Tibial nerve (tissue), 4 donors: ENCODE data around the gene CISTR. TPM values are rescaled to one million over a fixed set of nuclear protein-coding genes. Genes with fewer than 3 reads are reported as not detected.

Experiments used
- DNase-seq, 2 donors: peaks; one replicate each; pipeline ENCODE4 v3.0.0-alpha.2; 2019; ENCODE audit warnings: low spot score in 2 of 2
- H3K27ac ChIP-seq, 4 donors: fragments of 200-600 bp; sonication (generic) in 3 of 4; one replicate each; pipeline ENCODE4 v1.5.1; 2017 to 2019; ENCODE audit warnings: mild to moderate bottlenecking in 1 of 4
- H3K27me3 ChIP-seq, 2 donors: fragments of 200-600 bp; sonication (generic) in 1 of 2; one replicate each; pipeline versions ENCODE4 v1.5.1 to v1.6.0; 2017 to 2019
- H3K36me3 ChIP-seq, 3 donors: fragments of 200-600 bp; sonication (generic); one replicate each; pipeline ENCODE4 v1.5.1; 2018 to 2019
- H3K4me1 ChIP-seq, 4 donors: fragments of 200-600 bp; sonication (generic) in 3 of 4; one replicate each; pipeline ENCODE4 v1.5.1; 2017 to 2019
- H3K4me3 ChIP-seq, 4 donors: fragments of 200-600 bp; sonication (generic) in 3 of 4; one replicate each; pipeline ENCODE4 v1.5.1; 2017 to 2019; ENCODE audit warnings: mild to moderate bottlenecking in 1 of 4, moderate library complexity in 1 of 4
- H3K9me3 ChIP-seq, 4 donors: fragments of 200-600 bp; sonication (generic) in 3 of 4; one replicate each; pipeline ENCODE4 v1.5.1; 2017 to 2019
- EP300 ChIP-seq, 2 donors: sonication (generic); formaldehyde crosslinking; IDR thresholded peaks; one replicate each; pipeline ENCODE4 v1.6.1; 2017; ENCODE audit warnings: antibody characterized with exemption in 2 of 2, mild to moderate bottlenecking in 1 of 2
- POLR2A ChIP-seq, 2 donors: fragments of 450-650 bp; IDR thresholded peaks; one replicate each; pipeline ENCODE4 v1.6.1; 2017; ENCODE audit warnings: antibody characterized with exemption in 2 of 2, mild to moderate bottlenecking in 2 of 2, moderate library complexity in 2 of 2
- WGBS, 2 donors: methylation state at CpG; one replicate each; pipeline ENCODE4 v1.1.5; 2018; 5-methylcytosine and 5-hydroxymethylcytosine counted together
- total RNA-seq, 4 donors: library from RNA; depleted of rRNA; stranded (reverse); fragments of >200 nt; gene quantifications; one replicate each; pipeline ENCODE4 v1.1.0, GENCODE V29; 2016
- TF ChIP-seq, protein P1 (sequence below), 5 experiments: fragments of 200-600 bp in 3 of 5; fragments of 450-650 bp in 2 of 5; sonication (generic) in 3 of 5; IDR thresholded peaks; one replicate each; pipeline ENCODE4 v1.5.1; 2016 to 2019; ENCODE audit warnings: antibody characterized with exemption in 5 of 5, mild to moderate bottlenecking in 3 of 5, moderate library complexity in 2 of 5

The CISTR gene
- total RNA-seq, 4 donors from 2014 or later: not detected

DNA sequence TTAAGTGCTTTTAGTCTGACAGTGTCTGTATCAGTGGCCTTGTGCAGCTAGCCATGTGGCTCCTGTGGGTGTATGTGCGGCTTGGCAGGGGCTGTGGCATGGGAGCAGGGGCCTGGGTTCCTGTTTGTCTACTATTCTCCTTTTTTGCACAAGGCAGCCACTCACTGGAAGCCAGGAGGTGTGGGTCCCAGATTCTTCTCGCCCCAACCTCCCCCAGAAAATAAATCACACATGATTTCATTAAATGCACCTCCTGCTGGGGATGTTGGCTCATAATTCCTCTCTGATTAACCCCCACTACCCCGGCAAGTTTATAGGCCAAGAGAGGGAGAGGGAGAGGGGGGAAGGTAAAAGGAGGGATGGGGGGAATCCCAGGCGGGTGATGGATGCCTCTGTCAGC, 42.1 kb downstream of the CISTR start:
- H3K9me3 ChIP-seq: no peaks in the 10 kb centered on the region
- peaks cover 0 to 41% (median 0%) of the 10 kb centered on the region in 3 donors for H3K36me3 ChIP-seq
- TF ChIP-seq, protein P1, sequence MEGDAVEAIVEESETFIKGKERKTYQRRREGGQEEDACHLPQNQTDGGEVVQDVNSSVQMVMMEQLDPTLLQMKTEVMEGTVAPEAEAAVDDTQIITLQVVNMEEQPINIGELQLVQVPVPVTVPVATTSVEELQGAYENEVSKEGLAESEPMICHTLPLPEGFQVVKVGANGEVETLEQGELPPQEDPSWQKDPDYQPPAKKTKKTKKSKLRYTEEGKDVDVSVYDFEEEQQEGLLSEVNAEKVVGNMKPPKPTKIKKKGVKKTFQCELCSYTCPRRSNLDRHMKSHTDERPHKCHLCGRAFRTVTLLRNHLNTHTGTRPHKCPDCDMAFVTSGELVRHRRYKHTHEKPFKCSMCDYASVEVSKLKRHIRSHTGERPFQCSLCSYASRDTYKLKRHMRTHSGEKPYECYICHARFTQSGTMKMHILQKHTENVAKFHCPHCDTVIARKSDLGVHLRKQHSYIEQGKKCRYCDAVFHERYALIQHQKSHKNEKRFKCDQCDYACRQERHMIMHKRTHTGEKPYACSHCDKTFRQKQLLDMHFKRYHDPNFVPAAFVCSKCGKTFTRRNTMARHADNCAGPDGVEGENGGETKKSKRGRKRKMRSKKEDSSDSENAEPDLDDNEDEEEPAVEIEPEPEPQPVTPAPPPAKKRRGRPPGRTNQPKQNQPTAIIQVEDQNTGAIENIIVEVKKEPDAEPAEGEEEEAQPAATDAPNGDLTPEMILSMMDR (IDR thresholded peaks at IDR 0.05): no peak
- TF ChIP-seq POLR2A (IDR thresholded peaks at IDR 0.05) (no peak), EP300 (IDR thresholded peaks at IDR 0.05) (no peak)
- H3K27me3 ChIP-seq: peaks cover 0 to 14% of the 10 kb centered on the region in 2 donors
- no peak overlapping the region for H3K27ac ChIP-seq
- no peak for DNase-seq
- no peak overlapping the region for H3K4me3 ChIP-seq
- H3K4me1 ChIP-seq: peaks cover 0 to 4% (median 0%) of the 10 kb centered on the region in 4 donors
- WGBS, 2 donors: 42% methylated on average over 4 of the region's 4 CpGs

DNA sequence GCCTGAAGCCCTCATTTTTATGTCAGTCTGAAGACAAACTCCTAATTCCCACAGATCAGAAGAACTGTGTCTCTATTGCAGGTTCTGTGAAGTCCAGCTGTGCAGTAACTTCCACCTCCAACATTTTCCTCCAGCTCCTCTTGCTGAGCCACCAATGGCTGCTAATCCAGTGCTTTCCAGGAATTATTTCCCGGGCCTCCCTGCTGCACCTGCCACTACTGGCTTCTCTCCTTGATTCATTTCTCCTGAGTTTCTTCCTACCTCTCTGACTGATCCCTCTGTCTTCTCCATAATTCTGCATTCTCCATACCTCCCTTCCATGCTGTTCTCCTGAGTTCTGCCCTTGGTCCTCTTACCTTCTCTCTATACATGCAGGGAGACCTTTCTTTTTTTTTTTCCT, 45.7 kb downstream of the CISTR start:
- WGBS, 2 donors: 76 to 81% methylated on average over 1 of the region's 1 CpG
- DNase-seq: no peak
- H3K27me3 ChIP-seq: peaks cover 0 to 47% of the 10 kb centered on the region in 2 donors
- H3K9me3 ChIP-seq: no peaks in the 10 kb centered on the region
- H3K4me1 ChIP-seq: peaks cover 0 to 8% (median 0%) of the 10 kb centered on the region in 4 donors
- H3K4me3 ChIP-seq: no peak overlapping the region
- no peak overlapping the region for H3K27ac ChIP-seq
- H3K36me3 ChIP-seq: peaks cover 0 to 5% (median 0%) of the 10 kb centered on the region in 3 donors
- TF ChIP-seq, protein P1 (IDR thresholded peaks at IDR 0.05): no peak
- TF ChIP-seq EP300 (IDR thresholded peaks at IDR 0.05) (no peak), POLR2A (IDR thresholded peaks at IDR 0.05) (no peak)

DNA sequence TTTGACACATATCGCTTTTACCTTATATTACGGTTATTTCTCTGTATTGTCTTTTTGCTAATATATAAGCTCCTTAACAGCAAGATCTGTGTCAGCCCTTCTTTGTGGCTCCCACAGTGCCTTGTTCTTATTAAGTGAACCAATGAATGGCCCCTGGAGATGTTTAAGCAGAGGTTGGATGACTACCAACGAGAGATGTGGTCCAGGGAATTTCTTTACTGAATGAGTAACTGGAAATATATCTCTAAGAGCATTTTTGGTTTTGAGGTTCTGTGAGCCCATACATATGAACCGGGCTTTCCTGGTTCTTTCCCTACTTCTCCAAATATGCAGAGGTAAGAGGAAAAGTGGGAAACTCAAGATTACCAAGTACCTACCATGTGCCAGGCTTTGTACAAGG, 48.0 kb downstream of the CISTR start:
- TF ChIP-seq, protein P1 (IDR thresholded peaks at IDR 0.05): no peak
- TF ChIP-seq POLR2A (IDR thresholded peaks at IDR 0.05) (no peak), EP300 (IDR thresholded peaks at IDR 0.05) (no peak)
- no peak overlapping the region for H3K27ac ChIP-seq
- no peak overlapping the region for H3K4me3 ChIP-seq
- no peaks in the 10 kb centered on the region for H3K36me3 ChIP-seq
- 72 to 76% methylated on average over 4 of the region's 4 CpGs for WGBS, 2 donors
- H3K4me1 ChIP-seq: peaks cover 0 to 4% (median 0%) of the 10 kb centered on the region in 4 donors
- peaks cover 2 to 70% of the 10 kb centered on the region in 2 donors for H3K27me3 ChIP-seq
- no peaks in the 10 kb centered on the region for H3K9me3 ChIP-seq
- DNase-seq: no peak

DNA sequence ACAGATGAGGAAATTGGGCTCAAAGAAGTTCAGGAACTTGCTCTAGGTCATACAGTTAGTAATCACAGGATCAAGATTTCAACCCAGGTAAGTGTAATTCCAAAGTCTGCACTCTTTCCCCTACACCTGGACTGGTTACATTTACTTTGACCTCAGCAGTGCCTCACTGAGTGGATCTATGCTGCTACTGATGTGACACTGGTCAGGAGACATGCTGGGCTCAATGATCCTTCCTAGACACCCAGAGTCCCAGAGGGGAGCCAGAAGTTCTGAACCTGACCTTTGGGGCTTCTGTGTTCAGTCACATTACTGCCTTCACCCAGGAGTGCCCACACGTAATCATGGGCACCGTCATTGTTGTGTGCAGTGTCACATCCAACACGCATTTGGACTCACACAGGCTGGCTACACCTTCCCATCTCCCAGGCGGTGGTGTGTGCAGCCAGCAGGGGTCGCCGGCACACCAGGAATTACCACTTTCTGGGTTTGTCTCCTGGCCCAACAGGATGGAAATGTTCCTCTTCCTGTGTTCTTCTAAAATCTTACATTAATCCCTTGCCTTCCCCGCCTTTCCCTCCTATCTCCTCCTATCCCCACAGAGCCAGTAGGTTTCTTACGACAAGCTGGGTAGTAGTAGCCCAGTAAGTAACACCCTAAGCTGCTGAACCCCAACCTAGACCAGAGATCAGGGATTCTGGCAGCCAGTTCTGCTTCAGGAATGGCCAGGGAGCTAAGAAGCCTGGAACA, 50.1 kb downstream of the CISTR start:
- H3K36me3 ChIP-seq: no peaks in the 10 kb centered on the region
- 6 to 7% methylated on average over 8 of the region's 8 CpGs for WGBS, 2 donors
- H3K27ac ChIP-seq: no peak overlapping the region
- peaks cover 2 to 89% of the 10 kb centered on the region in 2 donors for H3K27me3 ChIP-seq
- H3K9me3 ChIP-seq: no peaks in the 10 kb centered on the region
- TF ChIP-seq POLR2A (IDR thresholded peaks at IDR 0.05) (no peak), EP300 (IDR thresholded peaks at IDR 0.05) (no peak)
- TF ChIP-seq, protein P1 (IDR thresholded peaks at IDR 0.05): peak; percentile 79 to 91 (median 87)
- peak; percentile 67 to 88 for DNase-seq
- peaks cover 0 to 8% (median 3%) of the 10 kb centered on the region in 4 donors for H3K4me1 ChIP-seq
- H3K4me3 ChIP-seq: no peak overlapping the region

DNA sequence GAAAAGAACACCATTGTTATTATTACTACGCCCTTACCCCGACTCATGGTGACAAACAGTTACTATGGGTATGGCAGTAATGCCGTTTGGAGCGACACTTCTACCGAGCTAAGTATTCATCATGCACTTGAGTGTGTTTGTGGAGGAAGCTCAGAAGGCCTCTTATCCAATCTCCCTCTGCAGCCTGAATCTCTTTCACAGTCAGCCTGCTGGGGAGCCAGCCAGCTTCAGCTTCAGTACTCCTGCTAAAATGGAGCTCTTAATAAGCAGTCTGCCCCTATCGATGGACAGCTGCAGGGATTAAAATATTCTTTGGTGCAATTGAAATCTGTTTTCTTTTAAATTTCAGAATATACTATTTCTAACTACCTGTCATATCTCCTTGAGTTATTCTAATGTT, 51.2 kb downstream of the CISTR start:
- 46 to 55% methylated on average over 6 of the region's 6 CpGs for WGBS, 2 donors

More for the DNA sequence above, 51.2 kb downstream of the CISTR start:
- H3K4me1 ChIP-seq: peaks cover 0 to 20% (median 13%) of the 10 kb centered on the region in 4 donors
- no peak for TF ChIP-seq POLR2A (IDR thresholded peaks at IDR 0.05)
- no peak overlapping the region for H3K4me3 ChIP-seq
- no peaks in the 10 kb centered on the region for H3K36me3 ChIP-seq
- no peaks in the 10 kb centered on the region for H3K9me3 ChIP-seq
- H3K27ac ChIP-seq: no peak overlapping the region
- H3K27me3 ChIP-seq: peaks cover 2 to 95% of the 10 kb centered on the region in 2 donors
- no peak for DNase-seq
